ENCODE results near the gene NELL1.
A peak's percentile ranks its signal among the peaks of the same experiment; 100 is the strongest.

The NELL1 gene

GRCh38 chr11:20668844-20669819, at the start of gene NELL1:
Gene NELL1, plus strand, starts transcription at chr11:20669586.
- Mint-ChIP-seq H3K27me3 (ENCODE audit: low read depth) (peaks cover 95% of the 10 kb centered on the region), H3K9me3 (peaks cover 13% of the 10 kb centered on the region), H3K4me1 (peaks cover 32% of the 10 kb centered on the region), H3K36me3 (ENCODE audit: low read depth) (no peaks in the 10 kb centered on the region), H3K27ac (no peak within 1 kb of the TSS), H3K4me3 (peak within 1 kb of the TSS; percentile 87 to 91 (median 88))
- TF ChIP-seq CTCF (IDR thresholded peaks at IDR 0.05; ENCODE audit: unreplicated experiment in 3 of 3), result no peak

GRCh38 chr11:20620988-20621387, 48.4 kb upstream of the NELL1 start:
- no peak for TF ChIP-seq CTCF (IDR thresholded peaks at IDR 0.05; ENCODE audit: unreplicated experiment in 3 of 3)
- Mint-ChIP-seq H3K9me3 (no peaks in the 10 kb centered on the region), H3K27ac (no peak overlapping the region), H3K36me3 (ENCODE audit: low read depth) (no peaks in the 10 kb centered on the region), H3K27me3 (ENCODE audit: low read depth) (peaks cover 30% of the 10 kb centered on the region), H3K4me3 (no peak overlapping the region), H3K4me1 (peaks cover 10% of the 10 kb centered on the region)

GRCh38 chr11:20621679-20622078, 47.7 kb upstream of the NELL1 start:
- TF ChIP-seq CTCF (IDR thresholded peaks at IDR 0.05; ENCODE audit: unreplicated experiment in 3 of 3), result no peak
- H3K36me3 Mint-ChIP-seq (ENCODE audit: low read depth), result no peaks in the 10 kb centered on the region
- H3K4me1 Mint-ChIP-seq, result peaks cover 10% of the 10 kb centered on the region
- no peak overlapping the region for H3K4me3 Mint-ChIP-seq
- H3K9me3 Mint-ChIP-seq, result no peaks in the 10 kb centered on the region
- peaks cover 28% of the 10 kb centered on the region for H3K27me3 Mint-ChIP-seq (ENCODE audit: low read depth)
- H3K27ac Mint-ChIP-seq, result no peak overlapping the region

GRCh38 chr11:20623252-20623651, 46.1 kb upstream of the NELL1 start:
- H3K9me3 Mint-ChIP-seq, result no peaks in the 10 kb centered on the region
- H3K27me3 Mint-ChIP-seq (ENCODE audit: low read depth), result peaks cover 25% of the 10 kb centered on the region
- H3K36me3 Mint-ChIP-seq (ENCODE audit: low read depth), result no peaks in the 10 kb centered on the region
- no peak overlapping the region for H3K27ac Mint-ChIP-seq
- no peak for TF ChIP-seq CTCF (IDR thresholded peaks at IDR 0.05; ENCODE audit: unreplicated experiment in 3 of 3)
- no peaks in the 10 kb centered on the region for H3K4me1 Mint-ChIP-seq
- no peak overlapping the region for H3K4me3 Mint-ChIP-seq

GRCh38 chr11:20626279-20626678, 43.1 kb upstream of the NELL1 start:
- H3K27me3 Mint-ChIP-seq (ENCODE audit: low read depth), result peaks cover 16% of the 10 kb centered on the region
- H3K4me3 Mint-ChIP-seq, result no peak overlapping the region
- H3K27ac Mint-ChIP-seq, result no peak overlapping the region
- no peaks in the 10 kb centered on the region for H3K36me3 Mint-ChIP-seq (ENCODE audit: low read depth)
- no peaks in the 10 kb centered on the region for H3K9me3 Mint-ChIP-seq
- no peak for TF ChIP-seq CTCF (IDR thresholded peaks at IDR 0.05; ENCODE audit: unreplicated experiment in 3 of 3)
- no peaks in the 10 kb centered on the region for H3K4me1 Mint-ChIP-seq

GRCh38 chr11:20627026-20627425, 42.4 kb upstream of the NELL1 start:
- no peaks in the 10 kb centered on the region for H3K9me3 Mint-ChIP-seq
- peaks cover 16% of the 10 kb centered on the region for H3K27me3 Mint-ChIP-seq (ENCODE audit: low read depth)

More at GRCh38 chr11:20627026-20627425, 42.4 kb upstream of the NELL1 start:
- Mint-ChIP-seq H3K36me3 (ENCODE audit: low read depth) (no peaks in the 10 kb centered on the region), H3K27ac (no peak overlapping the region), H3K4me1 (no peaks in the 10 kb centered on the region), H3K4me3 (no peak overlapping the region)
- TF ChIP-seq CTCF (IDR thresholded peaks at IDR 0.05; ENCODE audit: unreplicated experiment in 3 of 3), result no peak
